Measurements from ENCODE around the gene HBP1. TPM values are rescaled to one million over a fixed set of nuclear protein-coding genes. Genes with fewer than 3 reads are reported as not detected.

The HBP1 gene
- total and polyA plus RNA-seq, 4 experiments from 2014 or later: 71.6 to 116 (median 105) TPM

DNA sequence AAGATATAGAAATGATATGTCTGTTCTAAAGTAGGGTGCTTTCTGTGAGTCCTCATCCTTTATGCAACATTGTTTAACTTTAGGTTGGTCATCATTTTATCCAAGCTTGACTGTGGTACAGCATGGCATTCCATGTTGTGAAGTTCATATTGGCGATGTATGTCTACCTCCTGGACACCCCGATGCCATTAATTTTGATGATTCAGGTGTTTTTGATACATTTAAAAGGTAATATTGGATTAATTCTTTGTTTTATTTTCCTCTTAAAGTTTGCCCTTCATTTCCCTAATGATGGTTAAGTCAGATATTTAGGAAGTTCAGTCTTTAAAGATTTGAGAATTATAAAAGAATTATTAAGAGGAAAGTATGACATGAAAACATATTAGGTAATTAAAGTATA lies 21.3 kb downstream of the HBP1 start:
- H3K27ac Mint-ChIP-seq: no peak overlapping the region

DNA sequence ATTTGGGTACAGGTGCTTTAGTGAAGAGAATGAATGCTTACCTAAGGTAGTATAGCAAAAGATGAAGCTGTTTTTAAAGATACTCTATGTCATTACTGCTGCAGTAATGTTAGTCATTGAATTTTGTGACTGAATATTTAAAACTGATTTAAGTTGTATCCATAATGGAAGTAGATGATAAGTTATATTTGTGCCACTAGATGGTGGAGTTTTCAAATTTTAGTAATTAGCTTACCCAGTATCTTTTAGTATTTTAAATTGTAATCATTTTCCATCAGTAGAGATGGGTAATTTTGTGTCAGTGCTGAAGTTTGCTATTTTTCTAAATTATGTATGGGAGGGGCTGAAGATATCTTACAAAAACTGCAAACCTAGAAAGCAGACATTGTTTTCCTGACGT lies 25.2 kb downstream of the HBP1 start:
- CTCF ChIA-PET (ENCODE audit: partially characterized antibody): interaction anchor here (1.2 to 3.1 kb wide), 4 partner anchors 11 to 686 kb away, joined by 3 to 10 read pairs (median 6); no protein-coding TSS in a partner anchor
- H3K36me3 Mint-ChIP-seq: peaks cover 23 to 83% of the 10 kb centered on the region in 2 donors
- no peak for DNase-seq
- H3K27ac Mint-ChIP-seq: peak overlapping the region in 3 of 7 donors; percentile 39 to 64 (median 54)
- peaks cover 0 to 9% (median 5%) of the 10 kb centered on the region in 4 donors for H3K4me1 Mint-ChIP-seq
- Histone ChIP-seq H3K27me3 (ENCODE audit: insufficient read depth, low read length) (no peaks in the 10 kb centered on the region), H3K9me3 (ENCODE audit: control insufficient read depth in 1 of 2, low read length in 2 of 2) (no peaks in the 10 kb centered on the region), H3K27ac (ENCODE audit: low read depth, low read length) (no peak overlapping the region), H3K4me3 (ENCODE audit: low read length in 2 of 2) (no peak overlapping the region), H3K4me1 (ENCODE audit: insufficient read depth, low read length) (no peaks in the 10 kb centered on the region), H3K36me3 (ENCODE audit: insufficient read depth, low read length) (peaks cover 42% of the 10 kb centered on the region)
- intact Hi-C loops (cut with micrococcal nuclease): no loop called here
- POLR2A ChIA-PET (ENCODE audit: partially characterized antibody): interaction anchor here (0.6 to 8.5 kb wide), 3 partner anchors 12 to 25 kb away, joined by 3 to 40 read pairs (median 4); partner anchors contain the start of gene HBP1
- H3K9me3 Mint-ChIP-seq: no peaks in the 10 kb centered on the region
- H3K27me3 Mint-ChIP-seq: no peaks in the 10 kb centered on the region
- no peak overlapping the region for H3K4me3 Mint-ChIP-seq

More for the DNA sequence above, 21.3 kb downstream of the HBP1 start:
- H3K27me3 Mint-ChIP-seq: no peaks in the 10 kb centered on the region
- DNase-seq: no peak
- peaks cover 49 to 88% of the 10 kb centered on the region in 2 donors for H3K36me3 Mint-ChIP-seq
- H3K4me1 ChIP-seq (ENCODE audit: insufficient read depth, low read length): no peaks in the 10 kb centered on the region
- POLR2A ChIA-PET (ENCODE audit: partially characterized antibody): interaction anchor here (1.2 to 2.5 kb wide), 2 partner anchors 20 to 22 kb away, joined by 3 to 13 read pairs; partner anchors contain the start of gene HBP1
- H3K9me3 ChIP-seq (ENCODE audit: control insufficient read depth in 1 of 2, low read length in 2 of 2): no peaks in the 10 kb centered on the region
- H3K4me1 Mint-ChIP-seq: peaks cover 12 to 16% (median 14%) of the 10 kb centered on the region in 4 donors
- H3K36me3 ChIP-seq (ENCODE audit: insufficient read depth, low read length): peaks cover 59% of the 10 kb centered on the region
- H3K27ac ChIP-seq (ENCODE audit: low read depth, low read length): no peak overlapping the region
- H3K4me3 ChIP-seq (ENCODE audit: low read length in 2 of 2): no peak overlapping the region
- no peak overlapping the region for H3K4me3 Mint-ChIP-seq
- no peaks in the 10 kb centered on the region for H3K9me3 Mint-ChIP-seq
- CTCF ChIA-PET (ENCODE audit: partially characterized antibody): interaction anchor here (0.6 to 1.5 kb wide), 2 partner anchors 21 to 1536 kb away, joined by 3 to 4 read pairs; partner anchors contain the start of gene HBP1
- H3K27me3 ChIP-seq (ENCODE audit: insufficient read depth, low read length): no peaks in the 10 kb centered on the region
- intact Hi-C loops (cut with micrococcal nuclease): no loop called here

DNA sequence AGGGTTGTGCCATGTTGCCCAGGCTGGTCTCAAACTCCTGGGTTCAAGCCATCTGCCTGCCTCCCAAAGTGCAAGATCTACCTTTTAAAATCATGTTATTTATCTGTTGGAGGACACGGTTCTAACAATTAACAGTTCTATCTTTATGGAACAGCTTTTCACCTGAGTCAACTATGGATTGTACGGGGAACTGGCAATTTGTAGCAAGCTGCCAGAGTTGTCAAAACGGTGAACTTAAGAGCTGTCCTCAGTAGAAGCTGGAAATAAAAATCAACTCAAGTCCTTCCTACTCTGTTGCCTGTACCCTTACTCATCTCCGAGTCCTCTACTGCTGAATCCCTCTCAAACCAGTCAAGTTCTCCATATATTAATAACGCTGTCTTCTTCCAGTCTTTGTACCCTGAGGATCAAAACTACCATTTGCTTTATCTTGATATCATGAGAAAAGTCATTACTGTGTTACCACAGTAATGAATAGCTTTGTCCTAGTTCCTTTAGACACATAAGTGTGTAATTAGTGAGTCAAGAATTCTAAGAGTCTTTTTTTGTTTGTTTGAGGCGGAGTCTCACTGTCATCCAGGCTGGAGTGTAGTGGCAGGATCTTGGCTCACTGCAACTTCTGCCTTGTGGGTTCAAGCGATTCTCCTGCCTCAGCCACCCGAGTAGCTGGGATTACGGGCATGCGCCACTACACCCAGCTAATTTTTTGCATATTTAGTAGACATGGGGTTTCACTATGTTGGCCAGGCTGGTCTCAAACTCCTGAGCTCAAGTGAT lies 28.2 kb downstream of the HBP1 start:
- H3K9me3 Mint-ChIP-seq: no peaks in the 10 kb centered on the region
- intact Hi-C loops (cut with micrococcal nuclease): no loop called here
- CTCF ChIA-PET (ENCODE audit: partially characterized antibody): interaction anchor here (1.2 to 1.3 kb wide), 2 partner anchors 16 to 47 kb away, joined by 3 to 4 read pairs; no protein-coding TSS in a partner anchor
- Histone ChIP-seq H3K4me1 (ENCODE audit: insufficient read depth, low read length) (no peaks in the 10 kb centered on the region), H3K4me3 (ENCODE audit: low read length in 2 of 2) (no peak overlapping the region), H3K9me3 (ENCODE audit: control insufficient read depth in 1 of 2, low read length in 2 of 2) (no peaks in the 10 kb centered on the region), H3K36me3 (ENCODE audit: insufficient read depth, low read length) (peaks cover 37% of the 10 kb centered on the region), H3K27ac (ENCODE audit: low read depth, low read length) (no peak overlapping the region), H3K27me3 (ENCODE audit: insufficient read depth, low read length) (no peaks in the 10 kb centered on the region)
- no peaks in the 10 kb centered on the region for H3K27me3 Mint-ChIP-seq
- H3K36me3 Mint-ChIP-seq: peaks cover 32 to 86% of the 10 kb centered on the region in 2 donors
- peak overlapping the region in 5 of 7 donors; percentile 18 to 72 (median 55) for H3K27ac Mint-ChIP-seq
- H3K4me3 Mint-ChIP-seq: no peak overlapping the region
- POLR2A ChIA-PET (ENCODE audit: partially characterized antibody): interaction anchor here (1.4 to 8.5 kb wide), 2 partner anchors 11 to 28 kb away, joined by 3 to 40 read pairs; partner anchors contain the start of gene HBP1
- DNase-seq: no peak
- H3K4me1 Mint-ChIP-seq: peaks cover 0 to 9% (median 5%) of the 10 kb centered on the region in 4 donors

DNA sequence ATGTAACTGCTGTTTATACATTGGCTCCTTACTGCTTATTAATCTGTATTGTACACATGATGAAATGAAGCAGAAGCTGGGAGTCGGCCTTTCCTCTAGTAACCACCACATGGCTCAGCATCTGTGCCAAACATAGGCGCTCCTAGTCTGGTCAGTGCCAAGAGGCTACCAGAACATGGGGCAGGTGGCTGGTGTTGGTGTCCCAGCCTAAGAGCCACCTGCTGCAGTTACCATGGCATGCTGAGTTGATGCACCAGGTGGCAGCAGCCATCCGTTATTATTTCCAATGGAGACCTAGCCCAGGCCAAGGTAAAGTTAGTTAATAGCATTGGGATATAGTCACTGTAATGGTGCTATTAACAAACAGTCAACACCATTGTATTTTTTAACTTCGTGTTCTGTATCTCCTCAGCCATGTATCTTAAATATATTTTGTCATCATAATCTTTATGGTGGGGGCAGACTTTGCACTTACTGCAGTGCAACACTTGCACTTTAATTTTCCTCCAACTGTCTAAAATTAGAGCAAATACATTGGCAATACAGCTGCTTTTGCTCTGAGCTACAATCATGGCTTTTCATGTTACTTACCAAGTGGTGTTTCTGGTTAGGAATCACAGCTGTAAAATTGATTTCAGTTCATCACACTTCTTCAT lies 33.1 kb downstream of the HBP1 start:
- POLR2A ChIA-PET (ENCODE audit: partially characterized antibody): no interaction called here
- Mint-ChIP-seq H3K27ac (peak overlapping the region in 2 of 7 donors; percentile 63 to 79), H3K36me3 (peaks cover 47 to 92% of the 10 kb centered on the region in 2 donors)

DNA sequence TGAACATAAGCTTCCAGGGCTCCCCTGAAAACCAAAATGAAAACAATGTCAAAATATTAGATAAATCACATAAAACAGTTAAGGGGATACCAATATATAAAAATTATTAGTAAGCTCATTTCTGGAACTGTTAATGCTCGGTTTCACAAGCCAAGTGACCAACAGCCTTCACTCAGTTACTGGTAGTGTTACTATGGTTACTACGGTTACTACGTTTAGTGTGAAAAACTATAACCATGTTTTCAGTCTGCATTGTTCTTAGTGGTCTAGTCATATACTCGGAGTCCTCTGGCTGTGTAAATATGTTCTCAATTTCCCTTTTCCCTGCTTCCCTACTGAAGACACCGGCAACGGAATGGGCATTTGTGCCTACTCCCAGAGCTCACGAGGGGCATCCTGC lies 34.8 kb downstream of the HBP1 start:
- intact Hi-C loops (cut with micrococcal nuclease): loop anchor here (5.0 kb wide), 1 partner anchor 674 kb away; no protein-coding TSS in a partner anchor
- Mint-ChIP-seq H3K4me1 (no peaks in the 10 kb centered on the region), H3K4me3 (no peak overlapping the region), H3K36me3 (peaks cover 51 to 93% of the 10 kb centered on the region in 2 donors), H3K9me3 (no peaks in the 10 kb centered on the region), H3K27ac (no peak overlapping the region), H3K27me3 (no peaks in the 10 kb centered on the region)
- CTCF ChIA-PET (ENCODE audit: partially characterized antibody): interaction anchor here (0.9 to 1.3 kb wide), 3 partner anchors 23 to 56 kb away, joined by 3 to 5 read pairs (median 3); no protein-coding TSS in a partner anchor
- Histone ChIP-seq H3K9me3 (ENCODE audit: control insufficient read depth in 1 of 2, low read length in 2 of 2) (no peaks in the 10 kb centered on the region), H3K4me3 (ENCODE audit: low read length in 2 of 2) (no peak overlapping the region), H3K36me3 (ENCODE audit: insufficient read depth, low read length) (peaks cover 55% of the 10 kb centered on the region), H3K27me3 (ENCODE audit: insufficient read depth, low read length) (no peaks in the 10 kb centered on the region), H3K4me1 (ENCODE audit: insufficient read depth, low read length) (no peaks in the 10 kb centered on the region), H3K27ac (ENCODE audit: low read depth, low read length) (no peak overlapping the region)
- POLR2A ChIA-PET (ENCODE audit: partially characterized antibody): interaction anchor here (0.8 kb wide), 1 partner anchor 35 kb away, joined by 3 read pairs; the partner anchor contains the start of gene HBP1
- no peak for DNase-seq

More for the DNA sequence above, 33.1 kb downstream of the HBP1 start:
- Histone ChIP-seq H3K27ac (ENCODE audit: low read depth, low read length) (no peak overlapping the region), H3K36me3 (ENCODE audit: insufficient read depth, low read length) (peaks cover 62% of the 10 kb centered on the region), H3K9me3 (ENCODE audit: control insufficient read depth in 1 of 2, low read length in 2 of 2) (no peaks in the 10 kb centered on the region), H3K4me3 (ENCODE audit: low read length in 2 of 2) (no peak overlapping the region), H3K4me1 (ENCODE audit: insufficient read depth, low read length) (no peaks in the 10 kb centered on the region), H3K27me3 (ENCODE audit: insufficient read depth, low read length) (no peaks in the 10 kb centered on the region)
- Mint-ChIP-seq H3K9me3 (no peaks in the 10 kb centered on the region), H3K4me1 (peaks cover 0 to 3% (median 1%) of the 10 kb centered on the region in 4 donors), H3K27me3 (no peaks in the 10 kb centered on the region), H3K4me3 (no peak overlapping the region)
- peak in 4 of 5 donors; percentile 19 to 26 (median 22) for DNase-seq
- CTCF ChIA-PET (ENCODE audit: partially characterized antibody): interaction anchor here (1.7 kb wide), 1 partner anchor 10 kb away, joined by 4 read pairs; no protein-coding TSS in a partner anchor
- intact Hi-C loops (cut with micrococcal nuclease): loop anchor here (5.0 kb wide), 1 partner anchor 675 kb away; no protein-coding TSS in a partner anchor

DNA sequence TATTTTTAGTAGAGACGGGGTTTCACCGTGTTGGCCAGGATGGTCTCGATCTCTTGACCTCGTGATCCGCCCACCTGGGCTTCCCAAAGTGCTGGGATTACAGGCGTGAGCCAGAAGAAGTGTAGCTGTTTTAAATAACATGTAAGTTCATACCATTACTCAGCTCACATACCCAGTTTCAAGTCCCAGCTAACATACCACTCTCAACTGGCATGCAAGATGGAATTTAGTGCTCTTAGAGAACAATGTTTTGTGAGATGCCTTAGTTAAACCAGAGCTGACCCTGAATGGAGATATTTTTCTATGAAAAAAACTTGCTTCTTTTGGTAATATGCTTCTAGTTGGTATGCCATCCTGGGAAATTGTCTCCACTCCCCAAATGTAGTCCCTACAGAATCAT lies 37.3 kb downstream of the HBP1 start:
- Mint-ChIP-seq H3K27me3 (no peaks in the 10 kb centered on the region), H3K36me3 (peaks cover 55 to 83% of the 10 kb centered on the region in 2 donors), H3K4me1 (no peaks in the 10 kb centered on the region), H3K27ac (peak overlapping the region in 2 of 7 donors; percentile 25 to 38), H3K9me3 (no peaks in the 10 kb centered on the region), H3K4me3 (no peak overlapping the region)
- POLR2A ChIA-PET (ENCODE audit: partially characterized antibody): interaction anchor here (0.6 to 3.6 kb wide), 3 partner anchors 12 to 38 kb away, joined by 3 to 13 read pairs (median 4); partner anchors contain the start of gene HBP1
- intact Hi-C loops (cut with micrococcal nuclease): no loop called here
- Histone ChIP-seq H3K9me3 (ENCODE audit: control insufficient read depth in 1 of 2, low read length in 2 of 2) (no peaks in the 10 kb centered on the region), H3K27me3 (ENCODE audit: insufficient read depth, low read length) (no peaks in the 10 kb centered on the region), H3K4me1 (ENCODE audit: insufficient read depth, low read length) (no peaks in the 10 kb centered on the region), H3K27ac (ENCODE audit: low read depth, low read length) (no peak overlapping the region), H3K4me3 (ENCODE audit: low read length in 2 of 2) (no peak overlapping the region), H3K36me3 (ENCODE audit: insufficient read depth, low read length) (peaks cover 53% of the 10 kb centered on the region)
- no peak for DNase-seq
- CTCF ChIA-PET (ENCODE audit: partially characterized antibody): interaction anchor here (0.9 kb wide), 1 partner anchor 12 kb away, joined by 3 read pairs; no protein-coding TSS in a partner anchor
